Renal cortex interstitium (tissue), 11 donors: ENCODE results near the gene VPS45. TPM values are rescaled to one million over a fixed set of nuclear protein-coding genes. Genes with fewer than 3 reads are reported as not detected.
"Not testable (repeated sequence)": the region's sequence is repeated elsewhere in the genome, so short reads cannot be mapped to it uniquely, and the experiment has no call there.

Source experiments
- DNase-seq, 11 donors: peaks; one replicate each; pipeline ENCODE4 v3.0.0-alpha.2; 2013; ENCODE audit warnings: low read depth in 9 of 11, low spot score in 4 of 11; ENCODE audit errors: extremely low read depth in 1 of 11
- polyA plus RNA-seq, 3 donors: library from polyadenylated mRNA; unstranded; fragments of 120-200 nt; gene quantifications; one replicate each; pipeline ENCODE4 v1.2.1, GENCODE V29; 2013; ENCODE audit not compliant: insufficient read length in 3 of 3

The VPS45 gene
- polyA plus RNA-seq, 3 donors = 62.8 to 75.7 (median 68.6) TPM

DNA sequence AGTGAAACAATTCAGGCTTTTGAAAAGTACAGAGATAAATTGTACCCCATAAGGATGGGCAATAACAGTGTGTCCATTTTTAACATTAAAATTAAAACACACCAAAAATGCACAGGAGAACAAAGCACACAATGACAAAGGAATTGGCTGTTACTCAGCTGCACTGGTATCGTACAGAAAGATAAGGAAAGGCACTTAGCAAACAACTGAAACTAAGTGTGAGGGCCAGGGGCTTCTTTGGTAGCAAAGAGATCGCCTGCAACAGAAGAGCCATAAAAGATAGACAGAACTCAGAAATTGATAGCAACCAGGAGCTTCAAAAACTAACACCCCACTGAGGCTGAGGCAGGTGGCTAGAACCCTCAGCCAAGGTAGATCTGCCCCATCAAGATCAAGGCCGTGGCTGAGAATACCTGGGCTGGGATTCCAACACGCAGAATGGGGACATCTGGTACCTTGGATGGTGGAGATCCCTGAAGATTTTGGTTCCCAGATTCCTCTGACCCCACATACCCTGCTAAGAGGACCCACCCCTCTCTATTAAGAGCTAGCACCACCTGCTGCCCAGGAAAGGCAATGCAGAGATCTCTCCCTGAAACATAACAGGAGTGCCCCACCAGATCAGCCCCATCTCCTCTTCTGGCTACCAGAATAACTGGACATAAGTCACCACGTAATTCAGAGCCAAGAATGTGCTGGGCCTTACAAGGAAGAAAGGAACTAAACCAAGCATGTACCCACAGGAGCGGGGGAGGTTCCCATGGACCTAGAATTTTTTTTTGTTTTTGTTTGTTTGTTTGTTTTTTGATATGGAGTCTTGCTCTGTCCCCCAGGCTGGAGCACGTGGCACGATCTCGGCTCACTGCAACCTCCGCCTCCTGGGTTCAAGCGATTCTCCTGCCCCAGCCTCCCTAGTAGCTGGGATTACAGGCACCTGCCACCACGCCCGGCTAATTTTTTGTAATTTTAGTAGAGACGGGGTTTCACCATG, 98.3 kb downstream of the VPS45 start:
- no peak for DNase-seq

DNA sequence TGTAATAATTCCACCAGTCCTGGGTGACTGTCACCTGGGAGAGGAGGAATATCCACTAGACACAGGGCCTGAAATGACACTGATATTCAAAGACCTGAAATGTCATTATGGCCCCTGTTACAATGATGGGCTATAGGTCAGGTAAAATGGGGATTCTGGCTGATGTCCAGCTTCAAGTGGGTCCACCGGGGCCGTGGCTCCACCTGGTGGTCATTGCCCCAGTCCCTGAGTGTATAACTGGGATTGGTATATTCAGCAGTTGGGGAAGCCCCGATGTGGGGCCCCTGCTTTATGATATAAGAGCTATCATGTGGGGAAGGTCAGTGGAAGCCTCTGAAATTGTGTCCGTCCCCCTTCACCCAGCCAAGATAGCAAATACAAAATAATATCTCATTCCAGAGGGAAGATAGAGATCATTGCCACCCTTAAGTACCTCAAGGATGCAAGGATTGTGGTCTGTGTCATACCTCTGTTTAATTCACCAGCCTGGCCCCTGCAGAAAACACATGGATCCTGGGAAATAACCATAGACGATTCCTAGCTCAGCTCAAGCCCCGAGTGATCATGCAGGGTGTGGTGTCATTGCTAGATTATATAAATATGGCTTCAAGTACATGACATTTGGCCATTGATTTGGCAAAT, 101.5 kb downstream of the VPS45 start:
- peak in 1 of 11 donors; percentile 50 for DNase-seq

DNA sequence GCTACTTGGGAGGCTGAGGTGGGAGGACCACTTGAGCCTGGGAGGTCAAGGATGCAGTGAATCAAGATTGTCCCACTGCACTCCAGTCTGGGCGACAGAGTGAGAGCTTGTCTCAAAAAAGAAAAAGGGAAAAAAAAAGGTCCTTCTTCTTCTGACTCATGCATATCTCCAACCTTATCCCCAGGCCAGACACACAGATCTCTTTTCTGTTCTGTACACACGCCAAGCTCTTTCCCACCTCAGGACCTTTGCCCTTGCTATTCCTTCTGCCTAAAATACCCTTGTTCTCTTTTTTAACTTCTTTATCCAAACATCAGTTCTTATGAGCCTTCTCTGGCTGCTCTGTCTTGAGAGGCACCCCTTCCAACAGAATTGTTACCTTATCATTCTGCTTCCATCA, 104.2 kb downstream of the VPS45 start:
- DNase-seq = no peak

DNA sequence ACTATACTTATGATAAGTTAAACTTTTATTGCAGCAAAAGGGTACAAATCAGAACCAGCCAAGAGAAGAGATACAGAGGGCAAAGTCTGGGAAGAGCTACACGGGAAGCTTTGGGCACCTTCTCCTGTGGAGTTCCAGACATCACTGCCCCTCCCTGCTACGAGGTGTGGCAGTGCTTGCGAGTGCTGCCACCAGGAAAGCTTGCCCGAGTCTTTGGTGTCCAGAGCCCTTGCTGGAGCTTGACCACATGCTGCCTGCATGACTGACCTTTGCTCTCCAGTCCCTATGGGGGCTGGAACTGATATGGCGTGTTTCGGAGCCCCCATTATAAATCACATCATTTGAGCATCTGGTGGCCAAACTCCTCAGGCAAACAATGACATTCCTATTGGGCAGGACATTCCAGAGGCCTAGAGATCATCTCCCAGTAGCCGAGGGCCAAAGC, 105.6 kb downstream of the VPS45 start:
- no peak for DNase-seq

DNA sequence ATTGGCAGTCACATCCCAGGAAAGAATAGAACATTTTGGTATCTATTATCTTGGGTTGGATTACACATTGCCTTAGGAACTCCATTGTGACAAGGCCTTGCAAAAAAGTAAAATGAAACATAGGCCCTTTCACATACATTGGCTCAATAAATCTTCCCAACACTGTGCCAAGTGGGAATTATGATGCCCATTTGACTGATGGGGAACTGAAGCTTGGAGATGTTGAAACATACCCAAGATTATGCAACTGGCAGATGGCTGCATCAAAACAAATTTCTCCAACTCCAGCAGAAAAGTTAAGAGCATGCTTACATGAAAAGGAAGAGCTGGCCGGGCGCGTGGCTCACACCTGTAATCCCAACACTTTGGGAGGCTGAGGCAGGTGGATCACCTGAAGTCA, 109.0 kb downstream of the VPS45 start:
- DNase-seq = no peak

DNA sequence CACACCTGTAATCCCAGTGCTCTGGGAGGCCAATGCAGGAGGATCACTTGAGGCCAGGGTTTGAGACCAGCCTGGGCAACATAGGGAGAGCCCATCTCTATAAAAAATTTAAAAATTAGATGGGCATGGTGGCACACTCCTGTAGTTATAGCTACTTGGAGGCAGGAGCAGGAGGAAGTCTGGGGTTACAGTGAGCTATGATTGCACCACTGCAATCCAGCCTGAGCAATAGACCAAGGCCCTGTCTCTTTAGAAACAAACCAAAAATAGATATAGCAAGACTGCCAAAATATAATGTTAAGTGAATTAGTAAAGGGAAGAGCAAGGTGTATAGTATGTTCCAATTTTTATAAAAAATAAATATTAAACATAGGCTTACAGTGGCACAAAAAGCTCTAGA, 111.0 kb downstream of the VPS45 start:
- DNase-seq = no peak

DNA sequence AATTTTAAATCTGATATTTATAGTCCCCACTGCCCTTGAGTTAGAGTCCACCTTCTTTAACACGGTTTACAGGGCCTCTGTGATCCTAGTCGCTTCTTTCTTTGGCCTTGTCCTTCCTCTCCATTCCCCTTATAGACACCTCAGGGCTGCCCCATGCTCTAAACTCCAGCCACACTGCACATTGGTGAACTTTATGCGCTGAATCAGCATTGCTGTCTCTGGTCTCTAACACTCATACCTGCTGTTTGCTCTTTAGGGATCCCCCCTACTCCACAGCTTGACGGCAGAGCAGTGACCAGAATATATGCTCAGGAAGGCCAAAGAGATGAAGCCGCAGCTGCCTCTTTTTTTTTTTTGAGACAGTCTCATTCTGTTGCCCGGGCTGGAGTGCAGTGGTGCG, 112.3 kb downstream of the VPS45 start:
- DNase-seq = no peak

DNA sequence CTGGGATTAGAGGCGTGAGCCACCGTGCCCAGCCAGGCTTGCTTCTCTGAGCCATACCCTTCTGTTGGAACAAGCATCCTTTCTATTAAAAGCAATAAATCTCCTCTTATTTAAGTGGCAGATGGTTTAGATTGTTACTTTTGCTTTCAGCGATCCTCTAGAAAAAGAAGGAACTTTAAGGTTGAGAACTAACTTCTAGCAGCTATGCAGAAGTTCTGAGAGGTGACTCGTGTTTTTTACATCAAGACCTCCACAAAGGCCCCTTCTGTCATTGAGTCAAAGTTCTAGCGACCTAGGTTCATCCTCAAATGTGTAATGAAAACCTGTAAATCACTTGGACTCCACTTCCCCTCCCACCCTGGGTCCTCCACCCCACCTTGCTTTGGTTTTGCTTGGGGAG, 112.9 kb downstream of the VPS45 start:
- no peak for DNase-seq

DNA sequence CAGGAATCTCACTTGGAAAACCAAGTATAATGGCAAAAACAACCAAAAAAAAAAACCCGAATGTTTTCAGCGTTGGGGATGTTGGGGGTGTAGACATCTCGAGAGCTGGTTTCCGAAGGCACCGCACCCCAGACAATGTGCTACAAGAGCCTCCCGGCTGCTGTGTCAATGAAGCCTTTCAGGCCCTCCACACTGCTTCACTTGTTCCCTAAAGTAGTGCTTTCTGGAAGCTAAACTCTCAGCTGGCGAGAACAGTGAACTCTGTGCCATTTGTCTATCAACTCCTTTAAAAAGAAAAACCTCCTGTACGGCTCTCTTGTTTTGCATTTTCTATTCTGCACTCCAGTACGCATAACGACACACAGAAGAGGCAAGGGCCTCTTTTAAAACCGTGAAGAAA, 114.7 kb downstream of the VPS45 start:
- DNase-seq = no peak

DNA sequence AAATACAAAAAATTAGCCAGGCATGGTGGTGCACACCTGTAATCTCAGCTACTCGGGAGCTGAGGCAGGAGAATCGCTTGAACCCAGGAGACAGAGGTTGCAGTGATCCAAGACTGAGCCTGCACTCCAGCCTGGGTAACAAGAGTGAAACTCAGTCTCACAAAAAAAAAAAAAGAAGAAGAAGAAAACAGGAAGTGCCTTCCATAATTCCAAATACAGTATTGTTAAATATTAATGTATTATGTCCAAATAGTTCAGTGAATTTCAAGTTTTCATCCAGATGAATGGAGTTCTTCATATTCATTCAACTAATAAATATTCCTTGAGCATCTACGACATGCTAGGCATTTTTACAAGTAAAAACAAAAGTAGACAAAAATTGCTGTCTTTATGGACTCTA, 115.5 kb downstream of the VPS45 start:
- DNase-seq = no peak

DNA sequence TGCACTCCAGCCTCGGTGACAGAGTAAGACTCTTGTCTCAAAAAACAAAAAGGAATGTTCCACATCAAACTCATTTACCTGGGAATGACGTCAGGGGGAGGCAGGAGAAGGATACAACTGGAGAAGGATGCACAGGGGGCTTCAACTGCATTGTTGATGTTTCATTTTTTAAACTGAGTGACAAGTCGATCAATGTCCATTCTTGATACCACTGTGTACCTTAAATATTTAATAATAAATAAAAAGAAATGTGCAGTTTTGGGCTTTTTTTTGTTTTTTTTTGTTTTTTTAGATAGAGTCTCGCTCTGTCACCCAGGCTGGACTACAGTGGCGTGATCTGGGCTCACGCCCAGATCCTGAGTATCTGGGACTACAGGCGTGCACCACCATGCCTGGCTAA, 117.9 kb downstream of the VPS45 start:
- no peak for DNase-seq

DNA sequence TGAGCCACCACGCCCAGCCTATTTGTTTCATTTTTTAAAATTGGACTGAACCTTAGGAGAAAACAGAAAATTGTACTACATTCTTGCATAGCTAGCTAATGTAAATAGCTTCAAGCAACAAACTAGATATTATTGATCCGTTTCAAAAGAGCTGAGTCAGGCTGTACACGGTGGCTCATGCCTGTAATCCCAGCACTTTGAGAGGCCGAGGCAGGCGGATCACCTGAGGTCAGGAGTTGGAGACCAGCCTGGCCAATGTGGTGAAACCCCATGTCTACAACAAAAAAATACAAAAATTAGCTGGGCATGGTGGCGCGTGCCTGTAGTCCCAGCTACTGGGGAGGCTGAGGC, 118.8 kb downstream of the VPS45 start:
- not testable (repeated sequence) for DNase-seq

DNA sequence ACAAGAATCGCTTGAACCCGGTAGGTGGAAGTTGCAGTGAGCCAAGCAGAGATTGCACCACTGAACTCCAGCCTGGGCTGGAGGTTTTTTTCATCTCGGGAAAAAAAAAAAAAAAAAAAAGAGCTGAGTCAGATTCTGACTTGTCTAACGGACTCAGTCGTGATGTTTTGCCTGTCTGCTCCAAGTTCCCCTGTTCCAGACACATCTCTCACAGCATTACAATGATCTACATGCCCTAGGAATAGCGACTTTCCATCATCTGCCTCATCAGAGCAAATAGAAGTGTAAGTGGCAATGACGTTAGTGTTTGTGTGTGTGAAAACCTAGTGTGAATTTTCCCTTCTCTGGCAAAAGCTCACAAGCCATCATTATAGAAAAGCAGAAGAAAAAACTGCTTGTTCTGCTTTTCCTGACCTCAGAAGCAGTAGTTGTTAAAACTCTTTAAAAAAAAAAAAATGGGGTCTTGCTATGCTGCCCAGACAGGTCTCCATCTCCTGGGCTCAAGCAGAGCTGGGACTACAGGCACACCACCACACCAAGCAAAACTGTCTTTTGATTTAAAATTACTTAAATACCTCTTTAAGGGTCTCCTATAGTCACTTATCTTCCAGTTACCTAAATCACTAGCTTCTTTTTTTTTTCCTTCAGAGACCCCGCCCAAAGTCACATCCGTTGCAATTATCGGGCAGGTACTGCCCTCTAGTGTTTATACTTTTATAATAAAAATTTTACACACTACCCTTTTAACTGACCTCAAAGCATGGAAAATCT, 119.4 kb downstream of the VPS45 start:
- peak in 4 of 11 donors; percentile 22 to 44 (median 39) for DNase-seq

DNA sequence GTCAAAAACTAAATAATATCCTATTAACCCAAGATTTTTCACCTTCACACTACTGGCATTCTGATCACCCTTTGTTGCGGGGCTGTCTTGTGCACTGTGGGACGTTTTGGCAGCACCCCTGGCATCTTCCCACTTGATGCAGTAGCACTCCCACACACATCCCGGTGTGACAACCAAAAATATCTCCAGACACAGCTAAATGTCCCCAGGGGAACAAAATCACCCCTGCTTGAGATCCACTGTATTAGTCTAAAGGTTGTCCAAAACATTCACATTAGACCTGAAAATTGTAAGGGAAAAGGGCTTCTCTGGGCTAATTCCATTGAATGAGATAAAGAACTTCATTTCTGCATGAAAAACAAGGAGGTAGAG, 120.0 kb downstream of the VPS45 start:
- no peak for DNase-seq

DNA sequence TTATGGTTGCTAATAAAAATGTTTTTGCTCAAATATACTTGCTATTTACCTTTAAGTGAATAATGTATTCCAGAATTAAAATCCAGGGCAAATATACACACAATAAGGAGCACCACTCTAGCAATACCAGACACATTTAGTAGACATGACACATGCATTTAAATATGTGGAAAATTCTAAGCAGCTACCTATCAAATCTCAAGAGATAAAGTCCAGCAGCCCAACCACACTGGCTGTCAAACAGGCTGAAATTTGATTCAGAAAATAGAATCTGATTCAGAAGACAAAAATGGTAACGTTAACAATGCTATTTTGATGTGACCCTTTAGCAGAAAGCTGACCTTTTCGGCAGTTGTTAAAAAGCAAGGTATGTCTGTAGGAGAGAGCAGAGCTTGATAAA, 124.4 kb downstream of the VPS45 start:
- no peak for DNase-seq

DNA sequence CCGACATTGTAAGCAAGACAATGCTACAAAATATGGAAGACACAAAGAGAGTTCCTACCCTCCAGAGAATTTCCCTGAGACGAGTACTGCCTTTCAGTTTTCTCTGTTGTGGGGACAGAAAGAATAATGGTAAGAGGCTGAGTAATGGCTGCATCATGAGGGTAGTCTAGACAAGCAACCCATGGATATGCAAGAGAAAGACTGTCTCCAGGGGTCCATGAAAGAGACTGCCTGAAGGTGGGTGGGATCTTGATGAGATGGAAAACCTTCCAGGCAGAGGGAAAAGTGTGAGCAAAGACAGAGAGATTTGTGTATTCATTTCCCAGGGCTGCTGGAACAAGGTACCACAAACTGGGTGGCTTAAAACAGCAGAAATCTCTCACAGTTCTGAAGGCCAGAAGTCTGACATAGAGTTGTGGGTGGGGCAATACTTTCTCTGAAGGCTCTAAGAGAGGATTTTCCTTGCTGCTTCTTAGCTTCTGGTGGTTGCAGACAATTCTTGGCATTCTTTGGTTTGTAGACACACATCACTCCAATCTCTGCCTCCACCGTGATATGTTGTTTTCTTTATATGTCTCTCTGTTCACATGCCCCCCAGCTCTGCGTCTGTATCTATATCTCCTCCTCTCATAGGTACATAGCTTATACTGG, 126.9 kb downstream of the VPS45 start:
- DNase-seq = no peak
